Stimulated activated CD8-positive, alpha-beta memory T cell treated with anti-CD3 and anti-CD28 coated beads, Interleukin-4, amount 100 ng/mL, for 1 hour (primary cell): ENCODE measurements around the gene EIF5.

Source experiments
- DNase-seq, 2 donors: peaks; one replicate each; pipeline ENCODE4 v3.0.0-alpha.2; 2020; ENCODE audit warnings: low read depth in 2 of 2, low spot score in 1 of 2

EIF5 gene

GRCh38 chr14:103366741-103367140 is 32.7 kb downstream of the EIF5 start:
- no peak for DNase-seq

GRCh38 chr14:103367995-103368394 is 34.0 kb downstream of the EIF5 start:
- no peak for DNase-seq

DNA sequence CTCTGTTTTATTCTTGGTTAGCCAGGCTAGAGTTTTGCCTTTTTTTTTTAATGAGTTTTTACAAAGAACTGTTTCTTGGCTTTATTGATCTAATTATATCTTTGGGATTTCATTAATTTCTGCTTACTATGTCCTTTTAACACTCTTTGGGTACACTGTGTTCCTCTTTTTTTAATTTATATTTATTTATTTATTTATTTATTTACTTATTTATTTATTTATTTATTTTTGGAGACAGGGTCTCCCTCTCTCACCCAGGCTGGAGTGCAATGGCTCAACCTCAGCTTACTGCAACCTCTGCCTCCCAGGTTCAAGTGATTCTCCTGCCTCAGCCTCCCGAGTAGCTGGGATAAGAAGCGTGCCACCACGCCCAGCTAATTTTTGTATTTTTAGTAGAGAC is 36.0 kb downstream of the EIF5 start:
- DNase-seq, result no peak

- DNase-seq, result no peak
Measured at GRCh38 chr14:103372017-103372416, 38.0 kb downstream of the EIF5 start.

GRCh38 chr14:103372552-103373304 is 38.7 kb downstream of the EIF5 start:
- no peak for DNase-seq

DNA sequence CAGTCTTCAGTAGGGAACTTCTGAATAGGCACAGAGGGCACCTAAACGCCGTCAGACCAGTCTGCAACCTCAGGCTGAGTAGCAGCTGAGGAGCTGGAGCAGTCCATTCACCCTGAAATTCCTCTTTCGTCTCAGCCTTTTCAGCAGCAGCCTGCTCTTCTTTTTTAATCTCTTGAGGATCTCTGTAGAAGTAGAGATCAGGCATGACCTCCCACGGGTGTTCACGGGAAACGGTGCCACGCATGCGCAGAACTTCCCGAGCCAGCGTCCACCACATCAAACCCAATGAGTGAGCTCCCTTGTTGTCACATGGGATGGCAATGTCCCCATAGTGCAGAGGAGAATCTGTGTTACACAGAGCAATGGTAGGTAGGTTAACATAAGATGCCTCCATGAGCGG is 40.1 kb downstream of the EIF5 start:
- DNase-seq, result no peak

- no peak for DNase-seq
Measured at GRCh38 chr14:103377522-103378037, 43.5 kb downstream of the EIF5 start.

GRCh38 chr14:103378038-103378854 is 44.2 kb downstream of the EIF5 start:
- DNase-seq, result no peak

GRCh38 chr14:103380719-103381377 is 46.8 kb downstream of the EIF5 start:
- no peak for DNase-seq

GRCh38 chr14:103382376-103382775 is 48.3 kb downstream of the EIF5 start:
- DNase-seq, result no peak

- no peak for DNase-seq
Measured at GRCh38 chr14:103384450-103385151, 50.6 kb downstream of the EIF5 start.

- DNase-seq, result peak; percentile 89 to 93
Measured at GRCh38 chr14:103385152-103385928, 51.3 kb downstream of the EIF5 start, which contains the start of gene MARK3. Gene MARK3, plus strand, starts transcription at chr14:103385415. Its CDS starts 615 bp downstream, at chr14:103386030.

- DNase-seq, result peak in 1 of 2 donors; percentile 13
Measured at GRCh38 chr14:103385929-103386712, 52.1 kb downstream of the EIF5 start.

DNA sequence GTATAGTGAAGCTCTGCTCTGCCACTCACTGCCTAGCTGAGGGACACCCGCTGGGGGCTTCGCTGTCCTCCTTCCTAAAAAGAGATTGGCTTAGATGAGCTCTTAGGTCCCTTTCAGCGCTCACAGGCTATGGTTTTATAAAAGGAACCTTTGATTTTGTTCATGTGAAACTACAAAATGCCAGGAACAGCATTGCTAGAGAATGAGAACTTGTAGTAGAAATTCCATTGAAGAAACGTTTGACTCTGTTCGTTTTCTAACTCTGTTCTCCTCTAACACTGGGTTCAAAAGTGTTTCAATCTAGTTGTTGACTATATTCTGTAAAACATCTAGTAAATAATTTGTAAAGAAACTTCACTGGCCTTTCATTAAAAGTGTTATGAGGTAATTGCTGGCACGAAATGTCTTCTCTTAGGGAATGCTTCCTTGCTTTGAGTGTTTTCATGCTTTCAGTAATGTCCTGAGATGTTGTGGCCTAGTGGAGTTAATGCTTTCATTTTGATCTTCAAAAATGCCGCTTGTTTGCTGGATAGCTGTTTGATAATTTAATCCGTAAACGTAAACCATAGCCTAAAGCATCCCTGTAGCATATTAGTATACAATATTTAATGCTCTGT is 52.8 kb downstream of the EIF5 start:
- no peak for DNase-seq

GRCh38 chr14:103388664-103389063 is 54.6 kb downstream of the EIF5 start:
- no peak for DNase-seq

GRCh38 chr14:103390605-103391004 is 56.6 kb downstream of the EIF5 start:
- no peak for DNase-seq

- no peak for DNase-seq
Measured at GRCh38 chr14:103391048-103391447, 57.0 kb downstream of the EIF5 start.

- no peak for DNase-seq
Measured at GRCh38 chr14:103392106-103392505, 58.1 kb downstream of the EIF5 start.

DNA sequence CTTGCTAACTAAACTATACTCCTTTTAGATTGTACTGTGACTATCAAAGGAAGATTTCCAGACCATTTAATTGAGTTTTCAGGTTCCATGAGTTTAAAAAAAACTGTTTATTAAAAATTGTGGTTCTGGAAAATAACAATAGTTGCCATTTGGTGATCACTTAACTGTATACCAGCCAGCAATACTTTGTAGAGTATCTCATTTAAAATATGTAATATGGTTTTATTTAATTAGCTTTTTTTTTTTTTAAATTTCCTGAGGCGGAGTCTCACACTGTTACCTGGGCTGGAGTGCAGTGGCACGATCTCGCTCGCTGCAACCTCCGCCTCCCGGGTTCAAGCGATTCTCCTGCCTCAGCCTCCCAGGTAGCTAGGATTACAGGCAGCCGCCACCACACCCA is 58.5 kb downstream of the EIF5 start:
- DNase-seq, result no peak
